OCI-LY7 (cell line): ENCODE results near the gene CLTB. TPM values are rescaled to one million over a fixed set of nuclear protein-coding genes. Genes with fewer than 3 reads are reported as not detected.

Experiments used
- BruUV-seq: library from RNA; stranded (reverse); fragments of 400-500 nt; replicated peaks from 2 replicates; lab custom pipeline; 2021; lab: Mats Ljungman, UMichigan
- CTCF ChIA-PET: fragments of 300-600 bp; sonication (Branson Sonifier 250); formaldehyde crosslinking; loops from one replicate; lab custom pipeline; 2022; ENCODE audit warnings: antibody characterized with exemption; ENCODE audit not compliant: unreplicated experiment; lab: Charles Lee
- POLR2A ChIA-PET: fragments of 300-600 bp; sonication (Branson Sonifier 250); formaldehyde crosslinking; loops from one replicate; lab custom pipeline; 2022; ENCODE audit warnings: antibody characterized with exemption; lab: Charles Lee
- DNase-seq: peaks from one replicate; pipeline ENCODE4 v3.0.0-alpha.2; 2015; ENCODE audit warnings: low spot score
- H2AFZ ChIP-seq: fragments of 200-600 bp; sonication (generic), shearing (Covaris generic); 2 replicates; pipeline ENCODE4 v1.6.1; 2014; ENCODE audit warnings: mild to moderate bottlenecking, antibody characterized with exemption, low read length, moderate library complexity
- H3K27ac ChIP-seq: fragments of 200-600 bp; sonication (generic); 2 replicates; pipeline ENCODE4 v1.5.1; 2014; ENCODE audit warnings: mixed run types, low read depth, mild to moderate bottlenecking, moderate library complexity, low read length, inconsistent platforms; ENCODE audit not compliant: poor library complexity, severe bottlenecking
- H3K36me3 ChIP-seq: fragments of 200-600 bp; sonication (generic); 2 replicates; pipeline ENCODE4 v1.6.1; 2014; ENCODE audit warnings: mild to moderate bottlenecking, antibody characterized with exemption, low read length, moderate library complexity, mixed read lengths; ENCODE audit not compliant: insufficient read depth
- H3K4me1 ChIP-seq: fragments of 200-600 bp; sonication (generic); 2 replicates; pipeline ENCODE4 v1.5.1; 2014; ENCODE audit warnings: mild to moderate bottlenecking, low read length; ENCODE audit not compliant: insufficient read depth, poor library complexity, severe bottlenecking
- H3K4me2 ChIP-seq: fragments of 200-600 bp; sonication (generic); 2 replicates; pipeline ENCODE4 v1.6.1; 2014; ENCODE audit warnings: mild to moderate bottlenecking, low read length
- H3K4me3 ChIP-seq: fragments of 200-600 bp; sonication (generic); 2 replicates; pipeline ENCODE4 v1.5.1; 2014; ENCODE audit warnings: mild to moderate bottlenecking, low read depth, low read length; ENCODE audit not compliant: poor library complexity, severe bottlenecking
- H3K79me2 ChIP-seq: fragments of 200-600 bp; sonication (generic); 2 replicates; pipeline ENCODE4 v1.6.1; 2016; ENCODE audit warnings: low read depth, mild to moderate bottlenecking, low read length, moderate library complexity, mixed read lengths; ENCODE audit not compliant: insufficient read depth
- H3K9me2 ChIP-seq: fragments of 200-600 bp; sonication (generic); 2 replicates; pipeline ENCODE4 v1.6.1; 2016; ENCODE audit warnings: mild to moderate bottlenecking, low read length, mixed read lengths; ENCODE audit not compliant: insufficient read depth
- H3K9me3 ChIP-seq: fragments of 200-600 bp; sonication (generic); 2 replicates; pipeline ENCODE4 v1.6.1; 2014; ENCODE audit warnings: mild to moderate bottlenecking, mixed run types, low read length, mixed read lengths
- H4K20me1 ChIP-seq: fragments of 200-600 bp; sonication (generic); 2 replicates; pipeline ENCODE4 v1.6.1; 2014; ENCODE audit warnings: mild to moderate bottlenecking, antibody characterized with exemption, low read length, moderate library complexity, mixed read lengths; ENCODE audit not compliant: insufficient read depth
- EZH2phosphoT487 ChIP-seq: fragments of 200-600 bp; sonication (generic); IDR thresholded peaks from 2 replicates; pipeline ENCODE4 v1.6.1; 2018; ENCODE audit warnings: low read depth, borderline replicate concordance, mild to moderate bottlenecking, mixed run types, antibody characterized with exemption, low read length, moderate library complexity, mixed read lengths
- intact Hi-C: fragments of 100-400 bp; cut with micrococcal nuclease; formaldehyde crosslinking; loops from one replicate; pipeline ENCODE4 v1.10.0; 2022; ENCODE audit not compliant: unreplicated experiment
- total RNA-seq, 2 experiments: library from RNA; depleted of rRNA in 1 of 2; stranded (reverse); fragments of >200 nt in 1 of 2; shearing (Covaris generic) in 1 of 2; gene quantifications; 2 replicates each; pipeline ENCODE4 v1.2.3, GENCODE V29; 2014 to 2022
- TF ChIP-seq, protein P1 (sequence below): fragments of 200-600 bp; sonication (generic); conservative IDR thresholded peaks from 2 replicates; pipeline ENCODE4 v1.5.1; 2014; ENCODE audit warnings: mild to moderate bottlenecking, antibody characterized with exemption, low read length, moderate library complexity, mixed read lengths

CLTB gene
- total RNA-seq, 2 experiments from 2014 or later = 53.0 to 53.4 TPM

DNA sequence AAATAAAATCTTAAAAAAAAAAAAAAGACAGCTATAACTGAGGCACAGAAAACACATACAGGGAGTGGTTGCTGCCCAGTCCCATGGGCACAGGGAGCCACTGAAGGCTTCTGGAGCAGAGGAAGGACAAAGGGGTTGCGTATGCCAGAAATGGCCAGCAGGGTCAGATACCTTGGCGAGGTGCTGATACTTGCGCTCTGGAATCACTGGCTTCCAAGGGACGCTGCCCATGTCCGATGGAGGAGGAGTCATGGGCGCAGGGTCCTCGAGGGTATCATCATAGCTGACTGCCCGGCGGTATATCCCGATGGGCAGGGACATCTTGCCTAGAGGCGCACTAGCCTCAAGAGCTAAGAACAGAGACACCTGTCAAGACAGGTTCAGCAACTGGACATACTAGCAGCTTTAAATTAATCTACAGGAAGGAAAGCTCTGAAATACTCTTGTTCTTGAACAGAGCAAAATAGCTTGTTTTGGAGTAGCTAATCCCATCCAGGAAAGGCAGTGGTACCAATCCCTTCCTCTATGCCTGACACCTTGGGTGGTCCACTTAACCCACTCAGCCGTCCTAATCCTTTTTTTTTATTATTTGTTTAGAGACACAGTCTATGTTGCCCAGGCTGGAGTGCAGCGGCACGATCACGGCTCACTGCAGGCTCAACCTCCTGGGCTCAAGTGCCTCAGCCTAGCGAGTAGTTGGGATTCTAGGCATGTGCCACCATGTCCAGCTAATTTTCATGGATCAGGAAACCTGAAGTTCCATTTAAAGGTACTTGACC, 60.8 kb downstream of the CLTB start:
- Histone ChIP-seq H4K20me1 (no peaks in the 10 kb centered on the region), H3K36me3 (peaks cover 86% of the 10 kb centered on the region), H3K4me3 (no peak overlapping the region), H2AFZ (no peak overlapping the region), H3K79me2 (peaks cover 15% of the 10 kb centered on the region), H3K9me3 (no peaks in the 10 kb centered on the region), H3K27ac (no peak overlapping the region), H3K4me2 (no peak overlapping the region), H3K9me2 (no peaks in the 10 kb centered on the region), H3K4me1 (peaks cover 12% of the 10 kb centered on the region)
- intact Hi-C loops = no loop called here
- BruUV-seq = no TSS peak
- ChIA-PET CTCF (no interaction called here), POLR2A (interaction anchor here (0.5 to 1.7 kb wide), 4 partner anchors 16 to 815 kb away, joined by 3 to 6 read pairs (median 3); no protein-coding TSS in a partner anchor)
- no peak for DNase-seq
- TF ChIP-seq EZH2phosphoT487 = no peak
- TF ChIP-seq, protein P1, sequence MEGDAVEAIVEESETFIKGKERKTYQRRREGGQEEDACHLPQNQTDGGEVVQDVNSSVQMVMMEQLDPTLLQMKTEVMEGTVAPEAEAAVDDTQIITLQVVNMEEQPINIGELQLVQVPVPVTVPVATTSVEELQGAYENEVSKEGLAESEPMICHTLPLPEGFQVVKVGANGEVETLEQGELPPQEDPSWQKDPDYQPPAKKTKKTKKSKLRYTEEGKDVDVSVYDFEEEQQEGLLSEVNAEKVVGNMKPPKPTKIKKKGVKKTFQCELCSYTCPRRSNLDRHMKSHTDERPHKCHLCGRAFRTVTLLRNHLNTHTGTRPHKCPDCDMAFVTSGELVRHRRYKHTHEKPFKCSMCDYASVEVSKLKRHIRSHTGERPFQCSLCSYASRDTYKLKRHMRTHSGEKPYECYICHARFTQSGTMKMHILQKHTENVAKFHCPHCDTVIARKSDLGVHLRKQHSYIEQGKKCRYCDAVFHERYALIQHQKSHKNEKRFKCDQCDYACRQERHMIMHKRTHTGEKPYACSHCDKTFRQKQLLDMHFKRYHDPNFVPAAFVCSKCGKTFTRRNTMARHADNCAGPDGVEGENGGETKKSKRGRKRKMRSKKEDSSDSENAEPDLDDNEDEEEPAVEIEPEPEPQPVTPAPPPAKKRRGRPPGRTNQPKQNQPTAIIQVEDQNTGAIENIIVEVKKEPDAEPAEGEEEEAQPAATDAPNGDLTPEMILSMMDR = no peak

DNA sequence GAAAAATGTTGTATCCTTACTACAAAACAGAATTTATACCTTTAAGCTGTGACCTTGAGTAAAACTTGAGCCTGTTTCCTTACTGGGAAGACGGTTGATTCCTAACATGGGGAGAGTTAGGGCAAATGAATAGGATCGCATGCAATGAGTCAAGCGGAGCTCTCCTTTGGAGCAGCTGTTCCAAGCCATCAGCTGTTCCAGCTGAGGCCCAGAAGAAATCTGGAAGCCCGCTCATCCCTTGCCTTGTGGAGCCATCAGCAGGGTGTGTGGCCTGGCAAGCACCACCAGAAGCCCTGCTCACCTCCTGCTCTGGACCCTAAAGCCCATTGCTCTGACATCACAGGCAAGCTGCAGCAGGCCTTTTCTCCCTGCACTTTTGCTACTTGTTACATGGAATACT, 62.8 kb downstream of the CLTB start:
- Histone ChIP-seq H3K79me2 (no peaks in the 10 kb centered on the region), H3K4me3 (no peak overlapping the region), H3K4me2 (no peak overlapping the region), H3K27ac (no peak overlapping the region), H4K20me1 (0 out of 2 replicates have a peak, but pooled peaks cover 3% of the 10 kb centered on the region), H3K36me3 (peaks cover 96% of the 10 kb centered on the region), H2AFZ (no peak overlapping the region), H3K4me1 (no peaks in the 10 kb centered on the region), H3K9me3 (no peaks in the 10 kb centered on the region), H3K9me2 (no peaks in the 10 kb centered on the region)
- ChIA-PET POLR2A (interaction anchor here (0.8 to 1.0 kb wide), 2 partner anchors 9 to 33 kb away, joined by 3 to 5 read pairs; partner anchors contain the start of gene KIAA1191), CTCF (no interaction called here)
- no peak for DNase-seq
- TF ChIP-seq, protein P1 = no peak
- no peak for TF ChIP-seq EZH2phosphoT487
- no TSS peak for BruUV-seq
- intact Hi-C loops = no loop called here
